Upper lobe of right lung (tissue), 1 donor: ENCODE results near the gene LSM2. TPM values are rescaled to one million over a fixed set of nuclear protein-coding genes. Genes with fewer than 3 reads are reported as not detected.
"Not testable (repeated sequence)": the region's sequence is repeated elsewhere in the genome, so short reads cannot be mapped to it uniquely, and the experiment has no call there.

Experiments used
- ATAC-seq: fragments of 200-7000 bp; cut with Tn5 transposase; one replicate; pipeline ENCODE4 v1.9.1; 2020; ENCODE audit warnings: mild to moderate bottlenecking, moderate library complexity
- DNase-seq: peaks from one replicate; pipeline ENCODE4 v3.0.0-alpha.2; 2020
- H3K27ac ChIP-seq: fragments of 200-600 bp; one replicate; pipeline ENCODE4 v1.8.0; 2022
- H3K27me3 ChIP-seq: fragments of 200-600 bp; one replicate; pipeline ENCODE4 v1.8.0; 2022; ENCODE audit warnings: mild to moderate bottlenecking
- H3K36me3 ChIP-seq: fragments of 200-600 bp; one replicate; pipeline ENCODE4 v1.8.0; 2022
- H3K4me1 ChIP-seq: fragments of 200-600 bp; one replicate; pipeline ENCODE4 v1.8.0; 2022
- H3K4me3 ChIP-seq: fragments of 200-600 bp; one replicate; pipeline ENCODE4 v1.8.0; 2022; ENCODE audit warnings: mild to moderate bottlenecking
- H3K9me3 ChIP-seq: fragments of 200-600 bp; one replicate; pipeline ENCODE4 v1.8.0; 2022
- intact Hi-C: fragments of 100-400 bp; cut with DNase I; formaldehyde crosslinking; loops from one replicate; pipeline ENCODE4 v1.11.0; 2022
- total RNA-seq: library from RNA; stranded (reverse); fragmentation: NEBNext Ultra II Directional; extraction: Animal tissue kit (Norgen Biotek cat#: 25700); gene quantifications from one replicate; pipeline ENCODE4 v1.2.1, GENCODE V29; 2021
- TF ChIP-seq, protein P1 (sequence below): fragments of 200-600 bp; IDR thresholded peaks from one replicate; pipeline ENCODE4 v1.8.0; 2022; ENCODE audit warnings: antibody characterized with exemption
- donor health status: DM: no; HTN: yes; CAD: no; lungs with severe emphysema.

LSM2 gene
- total RNA-seq, 1 donor from 2014 or later: 30.8 TPM

DNA sequence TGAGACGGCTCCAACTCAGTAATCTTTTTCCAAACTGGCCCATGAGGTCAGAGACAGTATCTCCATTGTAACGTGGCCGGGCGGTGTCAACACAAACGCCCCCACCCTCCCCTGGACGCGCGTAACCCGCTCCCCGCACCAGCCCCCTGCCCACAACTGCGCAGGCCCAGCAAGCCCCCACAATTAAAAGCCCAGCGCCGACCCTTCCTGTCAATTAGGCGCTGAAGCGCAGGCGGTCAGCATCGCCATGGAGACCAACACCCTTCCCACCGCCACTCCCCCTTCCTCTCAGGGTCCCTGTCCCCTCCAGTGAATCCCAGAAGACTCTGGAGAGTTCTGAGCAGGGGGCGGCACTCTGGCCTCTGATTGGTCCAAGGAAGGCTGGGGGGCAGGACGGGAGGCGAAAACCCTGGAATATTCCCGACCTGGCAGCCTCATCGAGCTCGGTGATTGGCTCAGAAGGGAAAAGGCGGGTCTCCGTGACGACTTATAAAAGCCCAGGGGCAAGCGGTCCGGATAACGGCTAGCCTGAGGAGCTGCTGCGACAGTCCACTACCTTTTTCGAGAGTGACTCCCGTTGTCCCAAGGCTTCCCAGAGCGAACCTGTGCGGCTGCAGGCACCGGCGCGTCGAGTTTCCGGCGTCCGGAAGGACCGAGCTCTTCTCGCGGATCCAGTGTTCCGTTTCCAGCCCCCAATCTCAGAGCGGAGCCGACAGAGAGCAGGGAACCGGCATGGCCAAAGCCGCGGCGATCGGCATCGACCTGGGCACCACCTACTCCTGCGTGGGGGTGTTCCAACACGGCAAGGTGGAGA lies 8.5 kb upstream of the LSM2 start, which contains the start of the genes HSPA1A and HSPA1L:
Gene HSPA1A (plus strand): TSS at position 519 of the 814 bp plus-strand sequence. CDS start 214 bp downstream, at position 733.
Gene HSPA1L (minus strand): TSS at position 259 of the 814 bp plus-strand sequence. CDS start 3,311 bp downstream, outside the sequence.
- Histone ChIP-seq H3K4me3 (peak within 1 kb of the TSS; percentile 67), H3K9me3 (no peaks in the 10 kb centered on the region), H3K4me1 (peaks cover 35% of the 10 kb centered on the region), H3K27ac (peak within 1 kb of the TSS; percentile 96), H3K27me3 (no peaks in the 10 kb centered on the region), H3K36me3 (no peaks in the 10 kb centered on the region)
- peak; percentile 94 for DNase-seq
- intact Hi-C loops: no loop called here
- TF ChIP-seq, protein P1, sequence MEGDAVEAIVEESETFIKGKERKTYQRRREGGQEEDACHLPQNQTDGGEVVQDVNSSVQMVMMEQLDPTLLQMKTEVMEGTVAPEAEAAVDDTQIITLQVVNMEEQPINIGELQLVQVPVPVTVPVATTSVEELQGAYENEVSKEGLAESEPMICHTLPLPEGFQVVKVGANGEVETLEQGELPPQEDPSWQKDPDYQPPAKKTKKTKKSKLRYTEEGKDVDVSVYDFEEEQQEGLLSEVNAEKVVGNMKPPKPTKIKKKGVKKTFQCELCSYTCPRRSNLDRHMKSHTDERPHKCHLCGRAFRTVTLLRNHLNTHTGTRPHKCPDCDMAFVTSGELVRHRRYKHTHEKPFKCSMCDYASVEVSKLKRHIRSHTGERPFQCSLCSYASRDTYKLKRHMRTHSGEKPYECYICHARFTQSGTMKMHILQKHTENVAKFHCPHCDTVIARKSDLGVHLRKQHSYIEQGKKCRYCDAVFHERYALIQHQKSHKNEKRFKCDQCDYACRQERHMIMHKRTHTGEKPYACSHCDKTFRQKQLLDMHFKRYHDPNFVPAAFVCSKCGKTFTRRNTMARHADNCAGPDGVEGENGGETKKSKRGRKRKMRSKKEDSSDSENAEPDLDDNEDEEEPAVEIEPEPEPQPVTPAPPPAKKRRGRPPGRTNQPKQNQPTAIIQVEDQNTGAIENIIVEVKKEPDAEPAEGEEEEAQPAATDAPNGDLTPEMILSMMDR: no peak
- peak; percentile 89 for ATAC-seq

- Histone ChIP-seq H3K27ac (peak overlapping the region; percentile 96), H3K4me3 (peak overlapping the region; percentile 67), H3K9me3 (no peaks in the 10 kb centered on the region), H3K4me1 (peaks cover 30% of the 10 kb centered on the region), H3K27me3 (no peaks in the 10 kb centered on the region), H3K36me3 (no peaks in the 10 kb centered on the region)
- intact Hi-C loops: no loop called here
- peak; percentile 95 for DNase-seq
- TF ChIP-seq, protein P1: no peak
- peak; percentile 91 for ATAC-seq
Observed at GRCh38 chr6:31814677-31815024, 7.9 kb upstream of the LSM2 start.

- ATAC-seq: no peak
- TF ChIP-seq, protein P1: no peak
- peaks cover 18% of the 10 kb centered on the region for H3K4me1 ChIP-seq
- H3K4me3 ChIP-seq: peak overlapping the region; percentile 67
- peak; percentile 55 for DNase-seq
- peak overlapping the region; percentile 96 for H3K27ac ChIP-seq
- intact Hi-C loops: no loop called here
- no peaks in the 10 kb centered on the region for H3K9me3 ChIP-seq
- H3K36me3 ChIP-seq: no peaks in the 10 kb centered on the region
- no peaks in the 10 kb centered on the region for H3K27me3 ChIP-seq
Observed at GRCh38 chr6:31813465-31813849, 6.7 kb upstream of the LSM2 start.

GRCh38 chr6:31811645-31812044 lies 4.9 kb upstream of the LSM2 start:
- intact Hi-C loops: no loop called here
- no peak for ATAC-seq
- no peak for DNase-seq
- Histone ChIP-seq H3K4me3 (no peak overlapping the region), H3K9me3 (no peaks in the 10 kb centered on the region), H3K27ac (no peak overlapping the region), H3K36me3 (no peaks in the 10 kb centered on the region), H3K4me1 (peaks cover 16% of the 10 kb centered on the region), H3K27me3 (no peaks in the 10 kb centered on the region)
- TF ChIP-seq, protein P1: no peak

GRCh38 chr6:31808599-31808998 lies 1.8 kb upstream of the LSM2 start:
- H3K27me3 ChIP-seq, DNase-seq, H3K9me3 ChIP-seq, H3K4me3 ChIP-seq, ATAC-seq, H3K27ac ChIP-seq, intact Hi-C loops, H3K36me3 ChIP-seq: not testable (repeated sequence)
- peaks cover 20% of the 10 kb centered on the region for H3K4me1 ChIP-seq

DNA sequence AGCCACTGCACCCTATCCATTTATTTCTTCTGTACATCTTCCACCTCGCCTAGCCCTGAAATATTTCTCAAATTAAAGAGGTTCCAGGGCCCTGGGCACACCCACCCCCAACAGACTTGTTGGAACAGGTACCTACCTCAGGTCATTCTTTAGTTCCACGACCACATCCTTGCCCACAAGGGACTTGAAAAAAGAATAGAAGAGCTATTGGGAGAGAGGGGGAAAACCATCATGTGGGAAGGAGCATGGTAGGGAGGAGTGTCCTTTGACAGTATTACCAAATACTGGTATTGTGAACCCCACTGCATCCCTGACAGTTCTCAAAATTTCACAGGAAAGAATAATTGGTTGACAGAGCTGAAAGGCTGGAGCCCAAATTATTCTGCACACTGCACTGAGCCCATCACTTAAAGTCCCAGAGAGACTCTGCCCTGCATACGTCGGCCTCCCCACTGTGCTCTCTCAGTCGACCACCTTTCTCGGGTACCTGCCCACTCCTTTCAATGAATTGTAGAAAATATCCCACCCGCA lies 762 bp downstream of the LSM2 start:
- peak overlapping the region; percentile 83 for H3K4me3 ChIP-seq
- H3K27me3 ChIP-seq: no peaks in the 10 kb centered on the region
- peaks cover 19% of the 10 kb centered on the region for H3K36me3 ChIP-seq
- DNase-seq (no peak), ATAC-seq (no peak)
- peak overlapping the region; percentile 90 for H3K27ac ChIP-seq
- H3K9me3 ChIP-seq: no peaks in the 10 kb centered on the region
- intact Hi-C loops: no loop called here
- H3K4me1 ChIP-seq: peaks cover 13% of the 10 kb centered on the region
- TF ChIP-seq, protein P1: no peak

DNA sequence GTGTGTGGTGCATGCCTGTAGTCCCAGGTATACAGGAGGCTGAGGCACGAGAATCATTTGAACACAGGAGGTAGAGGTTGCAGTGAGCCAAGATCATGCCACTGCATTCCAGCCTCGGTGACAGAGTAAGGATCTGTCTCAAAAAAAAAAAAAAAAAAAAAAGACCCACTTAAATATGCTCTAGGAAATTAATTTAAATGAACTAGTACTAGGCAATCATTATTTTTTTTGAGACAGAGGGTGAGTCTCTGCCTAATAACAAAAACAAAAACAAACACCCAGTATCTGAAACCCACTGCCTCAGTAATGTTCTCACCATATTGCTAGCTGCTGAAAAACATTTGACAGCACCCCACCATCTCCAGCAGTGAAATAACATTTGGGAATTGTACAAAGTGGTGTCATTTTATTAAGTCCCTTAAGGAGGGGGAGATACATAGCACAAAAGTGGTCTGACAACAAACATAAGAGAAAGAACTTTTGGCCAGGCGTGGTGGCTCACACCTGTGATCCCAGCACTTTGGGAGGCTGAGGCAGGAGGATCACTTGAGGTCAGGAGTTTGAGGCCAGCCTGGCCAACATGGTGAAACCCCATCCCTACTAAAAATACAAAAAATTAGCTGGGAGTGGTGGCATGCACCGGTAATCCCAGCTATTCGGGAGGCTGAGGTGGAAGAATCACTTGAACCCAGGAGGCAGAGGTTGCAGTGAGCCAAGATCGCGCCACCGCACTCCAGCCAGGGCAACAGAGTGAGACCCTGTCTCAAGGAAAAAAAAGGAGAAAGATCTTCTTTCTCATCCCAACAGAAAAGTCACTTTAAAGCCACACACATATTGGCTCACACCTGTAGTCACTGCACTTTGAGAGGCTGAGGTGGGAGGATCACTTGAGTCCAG lies 5.5 kb downstream of the LSM2 start:
- DNase-seq, ATAC-seq, H3K9me3 ChIP-seq, H3K27ac ChIP-seq, intact Hi-C loops, H3K27me3 ChIP-seq, H3K4me3 ChIP-seq: not testable (repeated sequence)
- H3K4me1 ChIP-seq: peaks cover 12% of the 10 kb centered on the region
- peaks cover 22% of the 10 kb centered on the region for H3K36me3 ChIP-seq
